GM19035 (cell line): ENCODE measurements around the gene TMED6.
"Not testable (repeated sequence)": the region's sequence is repeated elsewhere in the genome, so short reads cannot be mapped to it uniquely, and the experiment has no call there.

Experiments used
- ATAC-seq: cut with Tn5 transposase; IDR thresholded peaks from one replicate; pipeline ENCODE4 v1.9.1; 2021; ENCODE audit not compliant: unreplicated experiment

The TMED6 gene

GRCh38 chr16:69363281-69363717 lies 11.7 kb upstream of the TMED6 start:
- ATAC-seq = no peak

GRCh38 chr16:69360070-69360469 lies 8.5 kb upstream of the TMED6 start:
- ATAC-seq = not testable (repeated sequence)

GRCh38 chr16:69350536-69351133 lies 951 bp downstream of the TMED6 start:
- ATAC-seq = no peak

- no peak for ATAC-seq
Observed at GRCh38 chr16:69349536-69349935, 2.0 kb downstream of the TMED6 start.

GRCh38 chr16:69348222-69348621 lies 3.4 kb downstream of the TMED6 start:
- ATAC-seq = no peak

GRCh38 chr16:69346683-69347082 lies 4.9 kb downstream of the TMED6 start:
- no peak for ATAC-seq

GRCh38 chr16:69345923-69346322 lies 5.7 kb downstream of the TMED6 start:
- no peak for ATAC-seq

GRCh38 chr16:69344171-69344570 lies 7.4 kb downstream of the TMED6 start:
- no peak for ATAC-seq

GRCh38 chr16:69340095-69340644 lies 11.4 kb downstream of the TMED6 start:
- ATAC-seq = no peak

GRCh38 chr16:69339289-69340094 lies 12.1 kb downstream of the TMED6 start, which contains the start of the genes COG8 and NIP7:
TSS of gene COG8 (minus strand) at chr16:69339564. CDS start at chr16:69339552, 12 bp downstream.
TSS of gene NIP7 (plus strand) at chr16:69339772. CDS start at chr16:69339830, 58 bp downstream.
- peak; percentile 88 for ATAC-seq

GRCh38 chr16:69338557-69339288 lies 12.9 kb downstream of the TMED6 start:
- no peak for ATAC-seq

- ATAC-seq = no peak
Observed at GRCh38 chr16:69334696-69335095, 16.9 kb downstream of the TMED6 start.

- peak; percentile 91 for ATAC-seq
Observed at GRCh38 chr16:69330286-69331109, 21.1 kb downstream of the TMED6 start, which contains the start of gene PDF. TSS of gene PDF (minus strand) at chr16:69330588. CDS start at chr16:69330570, 18 bp downstream.

- peak; percentile 39 for ATAC-seq
Observed at GRCh38 chr16:69329369-69330285, 22.0 kb downstream of the TMED6 start.

- ATAC-seq = no peak
Observed at GRCh38 chr16:69328854-69329316, 22.7 kb downstream of the TMED6 start.

- ATAC-seq = no peak
Observed at GRCh38 chr16:69327585-69328310, 23.8 kb downstream of the TMED6 start.

- ATAC-seq = no peak
Observed at GRCh38 chr16:69326172-69326873, 25.3 kb downstream of the TMED6 start.

GRCh38 chr16:69325784-69326171 lies 25.8 kb downstream of the TMED6 start:
- ATAC-seq = no peak
